G401 (cell line): ENCODE results near the gene ZNF557. TPM values are rescaled to one million over a fixed set of nuclear protein-coding genes. Genes with fewer than 3 reads are reported as not detected.
"Not testable (repeated sequence)": the region's sequence is repeated elsewhere in the genome, so short reads cannot be mapped to it uniquely, and the experiment has no call there.

Source experiments
- DNase-seq: peaks from one replicate; pipeline ENCODE4 v3.0.0-alpha.2; 2015; ENCODE audit warnings: low spot score
- in situ Hi-C: cut with HindIII; loops from 2 replicates; pipeline ENCODE4 v1.10.0; 2016; ENCODE audit warnings: low sequenced_read_pairs, mixed read lengths
- total RNA-seq: library from RNA; depleted of rRNA; stranded (reverse); fragments of >200 nt; shearing (Covaris generic); gene quantifications from 2 replicates; pipeline ENCODE4 v1.2.3, GENCODE V29; 2014; rRNA removed

ZNF557 gene
- total RNA-seq: 7.9 and 14.6 TPM in 2 replicates

DNA sequence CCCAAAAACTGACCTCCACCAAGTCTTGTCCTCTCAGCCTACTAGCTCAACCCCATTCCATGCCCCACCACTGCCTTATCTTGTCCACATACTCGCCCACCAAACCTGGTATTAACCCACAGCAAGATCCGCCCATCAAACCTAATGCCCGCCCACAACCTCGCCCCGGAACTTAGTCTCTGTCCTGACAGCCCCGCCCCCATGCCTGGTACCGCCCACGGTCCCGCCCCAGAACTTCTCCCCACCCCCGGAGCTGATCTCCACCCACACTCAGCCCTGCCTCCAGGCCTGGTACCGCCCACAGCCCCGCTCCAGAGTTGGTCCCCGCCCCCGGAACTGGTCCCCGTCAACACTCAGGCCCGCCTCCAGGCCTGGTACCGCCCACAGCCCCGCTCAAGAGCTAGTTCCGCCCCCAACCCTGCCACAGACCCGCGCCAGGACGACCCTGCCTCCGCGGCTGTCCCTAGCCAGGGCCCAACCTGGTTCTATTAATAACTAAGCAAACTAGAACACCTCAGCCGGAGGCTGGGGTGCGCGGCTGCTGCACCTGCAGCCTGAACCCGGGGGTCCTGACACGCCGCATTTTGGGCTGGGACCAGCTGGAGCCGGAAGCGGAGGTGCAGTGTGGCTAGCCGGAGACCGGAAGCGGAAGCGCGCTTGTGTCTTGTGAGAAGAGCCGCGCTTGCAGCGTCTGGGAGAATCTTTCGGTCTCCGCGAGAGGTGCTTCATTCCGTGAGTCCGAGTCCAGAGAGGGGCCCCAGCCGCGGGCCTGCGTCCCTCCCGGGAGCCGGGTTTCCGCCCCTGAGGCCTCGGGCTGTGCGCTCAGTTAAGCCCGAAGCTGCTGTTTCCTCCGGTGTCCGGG, at the start of gene ZNF557:
ZNF557 (plus strand) TSS at position 662 of the 862 bp plus-strand sequence. CDS start 5,372 bp downstream, outside the sequence.
- peak; percentile 98 for DNase-seq
- in situ Hi-C loops: no loop called here

DNA sequence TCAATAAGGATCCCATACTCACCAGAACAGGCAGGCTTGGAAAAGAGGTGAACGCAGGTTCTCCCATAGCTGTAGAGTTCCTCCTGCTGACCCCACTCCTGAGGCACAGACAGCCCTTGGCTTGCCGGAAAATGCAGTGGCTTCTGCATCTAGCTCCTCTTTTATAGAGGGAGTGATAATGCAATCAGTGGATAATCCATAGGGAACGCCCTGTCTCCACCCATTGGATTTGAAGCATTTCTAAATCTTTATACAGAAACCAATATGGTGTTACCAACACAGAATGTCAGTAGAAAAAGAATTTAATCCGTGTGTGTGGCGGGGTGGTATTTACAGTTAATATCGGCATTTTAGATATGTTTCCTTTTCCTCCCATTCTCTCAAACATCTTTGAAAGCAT, 48.2 kb upstream of the ZNF557 start, which contains the start of gene MBD3L2B:
MBD3L2B (minus strand) TSS at position 101 of the 400 bp plus-strand sequence; CDS start at position 67, 34 bp downstream.
- DNase-seq, in situ Hi-C loops: not testable (repeated sequence)

DNA sequence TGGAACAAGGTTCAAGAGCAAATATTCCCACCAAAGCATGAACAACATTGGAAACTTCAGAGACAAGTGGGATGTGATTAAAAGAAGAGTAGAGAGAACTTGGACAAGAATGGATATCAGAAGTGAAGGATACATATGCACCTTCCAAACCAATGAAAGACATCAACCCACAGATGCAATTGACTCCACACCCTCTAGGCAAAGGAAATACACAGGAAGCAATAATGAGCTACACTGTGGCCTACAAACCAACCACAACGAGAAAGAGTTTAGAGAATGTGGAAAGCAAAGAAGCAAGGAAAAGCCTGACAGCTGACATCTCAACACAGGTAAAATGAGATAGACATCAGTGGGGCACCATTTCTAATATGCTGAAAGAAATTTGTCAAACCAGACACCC, 40.7 kb upstream of the ZNF557 start:
- in situ Hi-C loops, DNase-seq: not testable (repeated sequence)

DNA sequence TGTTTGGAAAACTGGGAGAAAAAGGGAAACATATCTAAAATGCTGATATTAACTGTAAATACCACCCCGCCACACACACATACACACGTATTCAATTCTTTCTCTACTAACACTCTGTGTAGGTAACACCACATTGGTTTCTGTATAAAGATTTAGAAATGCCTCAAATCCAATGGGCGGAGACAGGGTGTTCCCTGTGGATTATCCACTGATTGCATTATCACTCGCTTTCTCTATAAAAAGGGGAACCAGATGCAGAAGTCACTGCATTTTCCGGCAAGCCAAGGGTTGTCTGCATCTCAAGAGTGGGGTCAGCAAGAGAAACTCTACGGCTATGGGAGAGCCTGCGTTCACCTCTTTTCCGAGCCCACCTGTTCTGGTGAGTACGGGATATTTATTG, 39.2 kb upstream of the ZNF557 start, which contains the start of gene MBD3L5:
MBD3L5 (plus strand) TSS at position 301 of the 400 bp plus-strand sequence; CDS start at position 335, 34 bp downstream.
- DNase-seq, in situ Hi-C loops: not testable (repeated sequence)

DNA sequence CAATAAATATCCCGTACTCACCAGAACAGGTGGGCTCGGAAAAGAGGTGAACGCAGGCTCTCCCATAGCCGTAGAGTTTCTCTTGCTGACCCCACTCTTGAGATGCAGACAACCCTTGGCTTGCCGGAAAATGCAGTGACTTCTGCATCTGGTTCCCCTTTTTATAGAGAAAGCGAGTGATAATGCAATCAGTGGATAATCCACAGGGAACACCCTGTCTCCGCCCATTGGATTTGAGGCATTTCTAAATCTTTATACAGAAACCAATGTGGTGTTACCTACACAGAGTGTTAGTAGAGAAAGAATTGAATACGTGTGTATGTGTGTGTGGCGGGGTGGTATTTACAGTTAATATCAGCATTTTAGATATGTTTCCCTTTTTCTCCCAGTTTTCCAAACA, 29.4 kb upstream of the ZNF557 start, which contains the start of gene MBD3L4:
MBD3L4 (minus strand) TSS at position 101 of the 400 bp plus-strand sequence; CDS start at position 66, 35 bp downstream.
- DNase-seq, in situ Hi-C loops: not testable (repeated sequence)

DNA sequence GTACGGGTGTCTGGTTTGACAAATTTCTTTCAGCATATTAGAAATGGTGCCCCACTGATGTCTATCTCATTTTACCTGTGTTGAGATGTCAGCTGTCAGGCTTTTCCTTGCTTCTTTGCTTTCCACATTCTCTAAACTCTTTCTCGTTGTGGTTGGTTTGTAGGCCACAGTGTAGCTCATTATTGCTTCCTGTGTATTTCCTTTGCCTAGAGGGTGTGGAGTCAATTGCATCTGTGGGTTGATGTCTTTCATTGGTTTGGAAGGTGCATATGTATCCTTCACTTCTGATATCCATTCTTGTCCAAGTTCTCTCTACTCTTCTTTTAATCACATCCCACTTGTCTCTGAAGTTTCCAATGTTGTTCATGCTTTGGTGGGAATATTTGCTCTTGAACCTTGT, 27.9 kb upstream of the ZNF557 start:
- in situ Hi-C loops, DNase-seq: not testable (repeated sequence)

DNA sequence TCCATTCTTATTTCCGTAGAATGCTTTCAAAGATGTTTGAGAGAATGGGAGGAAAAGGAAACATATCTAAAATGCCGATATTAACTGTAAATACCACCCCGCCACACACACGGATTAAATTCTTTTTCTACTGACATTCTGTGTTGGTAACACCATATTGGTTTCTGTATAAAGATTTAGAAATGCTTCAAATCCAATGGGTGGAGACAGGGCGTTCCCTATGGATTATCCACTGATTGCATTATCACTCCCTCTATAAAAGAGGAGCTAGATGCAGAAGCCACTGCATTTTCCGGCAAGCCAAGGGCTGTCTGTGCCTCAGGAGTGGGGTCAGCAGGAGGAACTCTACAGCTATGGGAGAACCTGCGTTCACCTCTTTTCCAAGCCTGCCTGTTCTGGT, 20.5 kb upstream of the ZNF557 start, which contains the start of gene MBD3L2:
MBD3L2 (plus strand) TSS at position 301 of the 400 bp plus-strand sequence; CDS start at position 354, 53 bp downstream.
- DNase-seq, in situ Hi-C loops: not testable (repeated sequence)

DNA sequence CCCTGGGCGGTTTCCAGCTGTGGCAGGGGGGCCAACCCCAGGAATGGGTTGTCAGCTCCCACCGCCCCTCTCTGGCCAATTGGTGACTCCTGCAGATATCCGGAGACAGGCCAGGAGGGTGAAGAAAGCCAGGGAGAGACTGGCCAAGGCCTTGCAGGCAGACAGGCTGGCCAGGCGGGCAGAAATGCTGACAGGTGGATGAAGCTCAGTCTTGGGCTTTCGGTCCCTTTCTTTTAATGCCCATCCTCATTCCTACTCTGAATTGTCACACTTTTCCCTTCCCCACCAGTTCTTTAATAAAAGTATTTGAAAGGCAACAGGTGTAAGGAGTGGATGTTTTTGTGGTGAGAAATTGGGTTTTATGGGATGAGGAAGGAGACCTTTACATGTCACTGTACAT, 18.1 kb upstream of the ZNF557 start:
- DNase-seq, in situ Hi-C loops: not testable (repeated sequence)

DNA sequence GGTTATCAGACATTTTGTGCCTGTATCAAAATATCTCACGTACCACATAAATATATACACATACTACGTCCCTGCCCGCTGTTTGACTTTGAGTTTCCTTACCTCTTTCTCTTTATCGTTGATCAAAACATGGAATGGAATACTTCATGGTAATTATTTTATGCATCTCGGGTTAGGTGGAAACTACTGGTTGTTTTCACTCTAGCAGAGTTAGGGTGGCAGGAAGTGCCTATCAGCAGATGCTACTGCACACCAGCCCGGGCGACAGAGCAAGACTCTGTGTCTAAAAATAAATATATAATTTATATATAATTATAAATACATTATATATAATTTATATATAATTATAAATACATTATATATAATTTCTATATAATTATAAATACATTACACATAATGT, 16.6 kb upstream of the ZNF557 start:
- DNase-seq, in situ Hi-C loops: not testable (repeated sequence)

DNA sequence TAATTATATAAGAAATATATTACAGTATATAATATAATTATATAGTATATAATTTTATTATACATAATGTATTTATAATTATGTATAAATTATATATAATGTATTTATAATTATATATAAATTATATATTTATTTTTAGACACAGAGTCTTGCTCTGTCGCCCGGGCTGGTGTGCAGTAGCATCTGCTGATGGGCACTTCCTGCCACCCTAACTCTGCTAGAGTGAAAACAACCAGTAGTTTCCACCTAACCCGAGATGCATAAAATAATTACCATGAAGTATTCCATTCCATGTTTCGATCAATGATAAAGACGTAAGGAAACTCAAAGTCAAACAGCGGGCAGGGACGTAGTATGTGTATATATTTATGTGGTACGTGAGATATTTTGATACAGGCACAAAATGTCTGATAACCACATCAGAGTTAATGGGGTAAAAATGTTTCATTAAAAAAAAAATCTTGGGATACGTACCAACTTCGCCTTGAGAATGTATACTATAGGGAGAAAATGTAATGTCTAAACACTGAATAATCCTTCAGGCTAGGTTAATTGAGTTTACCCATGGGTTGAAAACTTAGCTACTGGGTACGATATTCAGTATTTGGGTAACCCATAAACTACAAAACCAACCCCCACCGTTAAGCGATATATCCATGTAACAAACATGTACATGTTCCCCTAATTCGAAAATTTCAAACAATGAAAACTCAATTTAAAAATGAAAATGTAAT, 14.7 kb upstream of the ZNF557 start:
- DNase-seq, in situ Hi-C loops: not testable (repeated sequence)

DNA sequence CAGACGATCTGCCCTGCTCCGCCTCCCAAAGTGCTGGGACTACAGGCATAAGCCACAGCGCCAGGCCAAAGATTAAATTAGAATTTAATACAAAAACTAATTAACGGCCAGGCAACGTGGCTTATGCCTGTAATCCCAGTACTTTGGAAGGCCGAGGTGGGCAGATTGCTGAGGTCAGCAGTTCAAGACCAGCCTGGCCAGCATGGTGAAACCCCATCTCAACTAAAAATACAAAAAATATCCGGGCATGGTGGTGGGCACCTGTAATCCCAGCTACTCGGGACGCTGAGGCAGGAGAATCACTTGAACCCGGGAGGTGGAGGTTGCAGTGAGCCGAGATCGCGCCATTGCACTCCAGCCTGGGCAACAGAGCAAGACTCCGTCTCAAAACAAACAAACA, 13.8 kb upstream of the ZNF557 start:
- DNase-seq, in situ Hi-C loops: not testable (repeated sequence)

DNA sequence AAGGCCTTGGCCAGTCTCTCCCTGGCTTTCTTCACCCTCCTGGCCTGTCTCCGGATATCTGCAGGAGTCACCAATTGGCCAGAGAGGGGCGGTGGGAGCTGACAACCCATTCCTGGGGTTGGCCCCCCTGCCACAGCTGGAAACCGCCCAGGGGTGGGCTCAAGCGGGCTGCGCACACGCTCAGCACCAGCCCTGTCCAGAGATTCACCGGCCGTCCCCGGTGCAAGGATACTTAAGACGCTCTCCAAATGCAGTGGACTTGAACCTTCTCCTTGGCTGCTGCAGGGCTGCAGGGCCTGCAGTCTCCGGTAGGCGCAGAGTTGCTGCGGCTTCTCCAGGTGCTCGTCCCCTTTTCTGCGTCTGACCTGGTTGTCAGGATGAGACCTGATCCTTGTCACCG, 13.1 kb upstream of the ZNF557 start:
- in situ Hi-C loops, DNase-seq: not testable (repeated sequence)

DNA sequence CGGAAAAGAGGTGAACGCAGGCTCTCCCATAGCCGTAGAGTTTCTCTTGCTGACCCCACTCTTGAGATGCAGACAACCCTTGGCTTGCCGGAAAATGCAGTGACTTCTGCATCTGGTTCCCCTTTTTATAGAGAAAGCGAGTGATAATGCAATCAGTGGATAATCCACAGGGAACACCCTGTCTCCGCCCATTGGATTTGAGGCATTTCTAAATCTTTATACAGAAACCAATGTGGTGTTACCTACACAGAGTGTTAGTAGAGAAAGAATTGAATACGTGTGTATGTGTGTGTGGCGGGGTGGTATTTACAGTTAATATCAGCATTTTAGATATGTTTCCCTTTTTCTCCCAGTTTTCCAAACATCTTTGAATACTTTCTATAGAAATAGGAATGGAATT, 10.9 kb upstream of the ZNF557 start, which contains the start of gene MBD3L3:
MBD3L3 (minus strand) TSS at position 101 of the 400 bp plus-strand sequence; CDS start at position 30, 71 bp downstream.
- DNase-seq, in situ Hi-C loops: not testable (repeated sequence)

DNA sequence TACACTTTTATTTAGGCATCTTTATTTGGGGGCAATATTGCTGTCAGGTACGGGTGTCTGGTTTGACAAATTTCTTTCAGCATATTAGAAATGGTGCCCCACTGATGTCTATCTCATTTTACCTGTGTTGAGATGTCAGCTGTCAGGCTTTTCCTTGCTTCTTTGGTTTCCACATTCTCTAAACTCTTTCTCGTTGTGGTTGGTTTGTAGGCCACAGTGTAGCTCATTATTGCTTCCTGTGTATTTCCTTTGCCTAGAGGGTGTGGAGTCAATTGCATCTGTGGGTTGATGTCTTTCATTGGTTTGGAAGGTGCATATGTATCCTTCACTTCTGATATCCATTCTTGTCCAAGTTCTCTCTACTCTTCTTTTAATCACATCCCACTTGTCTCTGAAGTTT, 9.5 kb upstream of the ZNF557 start:
- DNase-seq, in situ Hi-C loops: not testable (repeated sequence)

DNA sequence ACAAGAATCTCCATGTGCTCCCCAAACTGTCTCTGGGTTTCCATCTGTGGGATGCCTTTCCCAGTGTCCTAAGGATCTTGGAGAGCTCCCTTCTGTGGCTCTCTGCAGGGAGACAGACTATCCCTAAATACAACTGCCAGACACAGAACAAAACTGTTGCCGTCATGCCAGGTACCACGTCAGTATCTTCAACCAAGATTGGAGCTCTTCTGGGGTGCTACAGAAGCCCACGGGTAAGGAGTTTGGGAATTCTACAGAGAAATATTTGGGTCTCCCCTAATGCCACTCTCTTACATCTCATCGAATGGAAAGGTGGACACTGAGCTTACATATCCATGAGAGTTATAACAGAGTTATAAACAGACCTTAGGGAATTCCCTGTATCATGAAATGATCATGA, 6.2 kb upstream of the ZNF557 start:
- in situ Hi-C loops: no loop called here
- DNase-seq: no peak

DNA sequence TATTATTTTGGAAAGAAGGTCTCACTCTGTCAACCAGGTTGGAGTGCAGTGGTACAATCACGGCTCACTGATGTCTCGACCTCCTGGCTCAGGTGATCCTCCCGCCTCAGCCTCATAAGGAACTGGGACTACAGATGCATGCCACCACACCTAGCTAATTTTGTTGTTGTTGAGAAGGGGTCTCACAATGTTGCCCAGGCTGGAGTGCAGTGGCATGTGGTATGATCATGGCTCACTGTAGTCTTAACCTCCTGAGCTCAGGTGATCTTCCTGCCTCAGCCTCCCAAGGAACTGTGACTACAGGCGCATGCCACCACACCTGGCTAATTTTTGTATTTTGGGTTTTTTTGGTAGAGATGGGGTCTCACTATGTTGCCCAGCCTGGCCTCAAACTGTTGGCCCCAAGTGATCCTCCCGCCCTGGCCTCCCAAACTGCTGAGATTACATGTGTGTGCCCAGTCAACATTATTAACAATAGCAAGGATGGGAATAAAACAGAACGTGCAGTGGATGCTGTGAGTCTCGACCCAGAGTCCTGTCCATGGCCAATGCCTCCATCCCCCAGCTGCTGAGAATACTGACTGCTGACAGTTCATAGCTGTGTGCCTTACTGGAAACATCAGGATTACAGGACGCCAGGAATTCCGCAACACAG, 5.6 kb upstream of the ZNF557 start:
- in situ Hi-C loops: no loop called here
- no peak for DNase-seq

DNA sequence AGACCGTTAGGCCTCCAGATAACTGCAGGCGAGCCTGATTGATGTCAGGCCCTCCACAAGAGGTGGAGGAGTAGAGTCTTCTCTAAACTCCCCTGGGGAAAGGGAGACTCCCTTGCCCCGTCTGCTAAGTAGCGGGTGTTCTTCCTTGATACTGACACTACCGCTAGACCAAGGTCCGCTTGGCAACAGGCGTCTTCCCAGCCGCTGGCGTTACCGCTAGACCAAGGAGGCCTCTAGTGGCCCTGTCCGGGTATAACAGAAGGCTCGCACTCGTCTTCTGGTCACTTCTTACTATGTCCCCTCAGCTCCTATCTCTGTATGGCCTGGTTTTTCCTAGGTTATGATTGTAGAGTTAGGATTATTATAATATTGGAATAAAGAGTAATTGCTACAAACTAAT, 2.4 kb upstream of the ZNF557 start:
- DNase-seq, in situ Hi-C loops: not testable (repeated sequence)

DNA sequence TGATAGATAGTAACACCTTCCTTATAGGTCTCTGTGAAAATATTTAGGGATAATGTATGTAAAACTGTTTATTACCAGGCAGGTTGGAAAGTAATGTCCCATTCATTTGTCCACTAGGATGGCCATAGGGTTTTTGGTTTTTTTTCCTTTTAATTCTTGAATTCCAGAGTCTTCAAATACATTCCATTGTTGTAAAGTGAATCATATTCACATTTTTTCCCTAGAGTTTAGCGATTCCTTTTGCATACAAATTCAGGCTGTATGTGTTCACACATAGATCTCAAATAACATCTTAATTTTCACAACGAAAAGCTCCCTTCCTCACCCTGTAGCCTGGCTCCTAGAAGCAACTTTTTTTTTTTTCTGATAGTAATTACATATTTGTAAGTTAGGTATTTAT, 1.8 kb upstream of the ZNF557 start:
- DNase-seq: no peak
- in situ Hi-C loops: no loop called here

DNA sequence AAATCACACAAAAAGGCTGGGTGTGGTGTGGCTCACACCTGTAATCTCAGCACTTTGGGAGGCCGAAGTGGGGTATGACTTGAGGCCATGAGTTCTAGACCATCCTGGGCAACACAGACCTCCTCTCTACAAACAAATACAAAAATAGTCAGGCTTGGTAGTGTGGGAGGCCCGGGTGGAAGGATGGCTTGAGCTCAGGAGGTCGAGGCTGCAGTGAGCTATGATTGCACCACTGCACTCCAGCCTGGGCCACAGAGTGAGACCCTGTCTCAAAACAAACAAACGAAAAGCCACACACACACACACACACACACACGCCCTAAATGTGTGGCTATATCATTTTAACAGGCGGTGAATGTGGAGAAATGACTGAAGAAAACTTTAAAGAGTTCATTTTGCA, 904 bp upstream of the ZNF557 start:
- in situ Hi-C loops: no loop called here
- DNase-seq: no peak
